Medulla oblongata (tissue), 1 donor: ENCODE measurements around the gene PLEKHF1.

ENCODE experiments used
- DNase-seq: peaks from one replicate; pipeline ENCODE4 v3.0.0-alpha.2; 2015; ENCODE audit errors: extremely low spot score

The PLEKHF1 gene

DNA sequence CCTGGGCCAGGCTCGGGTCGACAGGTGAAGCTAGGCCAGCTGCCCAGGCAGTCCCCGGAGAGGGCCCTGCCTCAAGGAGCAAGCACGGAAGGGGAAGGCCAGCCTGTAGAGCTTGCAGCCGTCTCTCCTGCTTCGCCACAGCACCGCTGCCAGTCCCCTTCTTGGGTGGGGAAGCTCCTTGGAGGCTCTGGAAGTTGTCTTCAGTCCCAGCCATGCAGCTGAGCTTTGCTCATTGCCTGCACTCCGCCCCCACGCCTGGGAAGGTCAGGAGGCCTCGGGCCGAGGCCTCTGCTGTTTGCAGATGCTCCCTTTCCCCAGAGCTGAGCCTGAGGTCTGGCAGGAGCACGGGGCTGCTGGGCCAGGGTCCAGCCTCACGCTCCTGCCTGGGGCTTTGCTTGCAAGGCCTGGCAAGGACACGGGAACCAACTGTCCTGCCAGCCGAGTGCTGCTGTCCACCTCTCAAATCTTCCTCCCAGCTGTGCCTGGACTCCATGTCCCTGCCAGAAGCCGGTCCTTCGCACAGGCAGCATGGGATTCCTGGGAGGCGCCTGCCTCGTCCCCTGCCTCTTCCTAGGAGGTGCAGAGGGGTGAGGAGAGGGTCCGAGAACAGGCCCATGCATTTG, 13.3 kb downstream of the PLEKHF1 start:
- peak; percentile 66 for DNase-seq

- no peak for DNase-seq
These were observed 14.4 kb downstream of the PLEKHF1 start for GRCh38 chr19:29679598-29680210.

- peak; percentile 55 for DNase-seq
These were observed 15.2 kb downstream of the PLEKHF1 start for GRCh38 chr19:29680447-29680846.

GRCh38 chr19:29680937-29681336, 15.7 kb downstream of the PLEKHF1 start:
- DNase-seq = no peak

DNA sequence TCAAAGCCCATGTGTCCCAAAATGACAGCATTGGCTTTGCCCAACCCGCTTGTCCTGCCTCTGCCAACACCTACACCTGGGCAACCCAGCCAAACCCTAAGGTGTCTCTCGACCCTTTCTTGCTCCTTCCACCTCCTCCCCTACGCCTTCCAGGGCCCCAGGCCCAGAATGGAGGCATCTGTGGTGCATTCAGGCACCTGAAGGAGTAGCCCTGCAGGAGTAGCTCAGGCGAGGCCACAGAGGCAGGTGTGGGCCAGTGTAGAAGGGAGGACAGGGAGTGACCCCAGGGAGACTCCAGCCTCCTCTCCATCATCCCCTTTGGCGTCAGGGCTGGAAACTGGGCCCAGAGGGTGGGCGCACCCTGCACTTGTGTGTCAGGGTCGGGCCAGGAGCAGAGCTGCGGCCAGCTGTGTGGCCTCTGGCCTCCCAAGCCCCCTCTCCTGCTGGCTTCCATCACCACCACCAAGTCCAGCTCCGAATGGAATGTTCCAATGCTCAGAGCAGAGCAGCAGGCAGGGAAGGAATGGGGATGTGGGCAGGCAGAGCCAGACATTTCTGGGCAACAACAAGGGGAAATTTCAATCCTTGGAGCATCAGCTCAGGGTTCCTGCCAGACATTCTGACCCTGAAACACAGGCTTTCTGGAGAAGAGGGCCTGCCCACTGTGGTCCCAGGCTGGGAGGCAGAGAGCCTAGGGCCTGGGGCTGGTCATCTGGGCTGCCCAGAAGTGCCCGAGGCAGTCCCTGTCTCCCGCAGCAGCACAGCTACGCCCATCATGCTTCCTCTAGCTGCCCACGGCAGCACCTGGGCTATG, 16.4 kb downstream of the PLEKHF1 start:
- peak; percentile 53 for DNase-seq

- DNase-seq = no peak
These were observed 17.1 kb downstream of the PLEKHF1 start for GRCh38 chr19:29682236-29682895.

GRCh38 chr19:29683009-29683408, 17.7 kb downstream of the PLEKHF1 start:
- peak; percentile 95 for DNase-seq

GRCh38 chr19:29685326-29685725, 20.1 kb downstream of the PLEKHF1 start:
- DNase-seq = no peak

- DNase-seq = no peak
These were observed 21.1 kb downstream of the PLEKHF1 start for GRCh38 chr19:29686285-29686805.

GRCh38 chr19:29687244-29687896, 22.1 kb downstream of the PLEKHF1 start:
- DNase-seq = no peak

DNA sequence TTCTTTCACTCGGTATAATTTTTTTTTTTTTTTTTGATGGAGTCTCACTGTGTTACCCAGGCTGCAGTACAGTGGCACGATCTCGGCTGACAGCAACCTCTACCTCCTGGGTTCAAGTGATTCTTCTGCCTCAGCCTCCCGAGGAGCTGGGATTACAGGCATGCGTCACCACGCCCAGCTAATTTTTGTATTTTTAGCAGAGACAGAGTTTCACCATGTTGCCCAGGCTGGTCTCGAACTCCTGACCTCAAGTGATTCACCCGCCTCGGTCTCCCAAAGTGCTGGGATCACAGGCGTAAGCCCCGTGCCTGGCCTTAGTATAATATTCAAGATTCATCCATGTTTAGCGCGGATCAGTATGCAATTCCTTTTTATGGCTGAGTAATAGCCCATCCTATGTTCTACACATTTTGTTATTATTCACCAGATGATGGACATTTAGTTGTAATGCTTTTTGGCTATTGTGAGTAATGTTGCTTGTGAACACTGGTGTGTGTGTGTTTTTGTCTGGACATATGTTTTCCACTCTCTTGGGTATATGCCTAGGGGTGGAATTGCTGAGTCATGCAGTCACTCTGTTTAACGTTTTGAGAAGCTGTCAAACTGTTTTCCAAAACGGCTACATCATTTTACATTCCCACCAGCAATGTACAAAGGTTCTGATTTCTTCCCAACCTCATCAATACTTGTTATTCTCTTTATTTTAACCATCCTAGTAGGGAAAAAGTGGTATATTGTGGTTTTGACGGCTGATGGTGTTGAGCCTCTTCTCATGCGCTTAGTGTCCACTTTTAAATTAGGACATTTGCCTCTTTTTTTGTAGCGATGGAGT, 22.9 kb downstream of the PLEKHF1 start:
- DNase-seq = no peak

GRCh38 chr19:29690842-29691241, 25.6 kb downstream of the PLEKHF1 start:
- DNase-seq = no peak

GRCh38 chr19:29694161-29694560, 28.9 kb downstream of the PLEKHF1 start:
- peak; percentile 38 for DNase-seq

GRCh38 chr19:29694669-29695627, 29.7 kb downstream of the PLEKHF1 start:
- peak; percentile 96 for DNase-seq

- DNase-seq = no peak
These were observed 30.7 kb downstream of the PLEKHF1 start for GRCh38 chr19:29695765-29696564.

GRCh38 chr19:29696565-29696846, 31.2 kb downstream of the PLEKHF1 start:
- no peak for DNase-seq

- no peak for DNase-seq
These were observed 32.4 kb downstream of the PLEKHF1 start for GRCh38 chr19:29697523-29698261.

- no peak for DNase-seq
These were observed 34.6 kb downstream of the PLEKHF1 start for GRCh38 chr19:29699861-29700260.
